Left ventricle myocardium inferior (tissue), 1 donor: ENCODE data around the gene PPARG. TPM values are rescaled to one million over a fixed set of nuclear protein-coding genes. Genes with fewer than 3 reads are reported as not detected.

Source experiments
- DNase-seq: peaks from one replicate; pipeline ENCODE4 v3.0.0-alpha.2; 2020
- H3K27ac ChIP-seq: fragments of 200-600 bp; replicated peaks from 2 replicates; pipeline ENCODE4 v1.8.0; 2021
- H3K27me3 ChIP-seq: fragments of 200-600 bp; 2 replicates; pipeline ENCODE4 v1.8.0; 2021; ENCODE audit warnings: low read depth
- H3K36me3 ChIP-seq: fragments of 200-600 bp; 2 replicates; pipeline ENCODE4 v1.8.0; 2021
- H3K4me1 ChIP-seq: fragments of 200-600 bp; 2 replicates; pipeline ENCODE4 v1.8.0; 2021
- H3K4me3 ChIP-seq: fragments of 200-600 bp; 2 replicates; pipeline ENCODE4 v1.8.0; 2021; ENCODE audit warnings: mild to moderate bottlenecking, moderate library complexity
- H3K9me3 ChIP-seq: fragments of 200-600 bp; replicated peaks from 2 replicates; pipeline ENCODE4 v1.8.0; 2021
- CTCF ChIP-seq: fragments of 200-600 bp; IDR thresholded peaks from 2 replicates; pipeline ENCODE4 v1.8.0; 2021; ENCODE audit warnings: antibody characterized with exemption, mild to moderate bottlenecking, borderline replicate concordance
- intact Hi-C: fragments of 100-400 bp; cut with micrococcal nuclease; formaldehyde crosslinking; loops from one replicate; pipeline ENCODE4 v1.11.0; 2022
- total RNA-seq: library from RNA; stranded (reverse); fragmentation: NEBNext Ultra II Directional; extraction: Animal tissue kit (Norgen Biotek cat#: 25700); gene quantifications from one replicate; pipeline ENCODE4 v1.2.1, GENCODE V29; 2021
- donor health status: DM: no; HTN: yes; CAD: no; lungs with severe emphysema.

The PPARG gene
- total RNA-seq, 1 donor from 2014 or later = 15.6 TPM

- DNase-seq = no peak
- Histone ChIP-seq H3K4me1 (peaks cover 29% of the 10 kb centered on the region), H3K27me3 (no peaks in the 10 kb centered on the region), H3K4me3 (no peak overlapping the region), H3K36me3 (no peaks in the 10 kb centered on the region), H3K9me3 (no peaks in the 10 kb centered on the region), H3K27ac (no peak overlapping the region)
- intact Hi-C loops = no loop called here
- no peak for TF ChIP-seq CTCF
Observed at GRCh38 chr3:12347301-12347700, 58.4 kb downstream of the PPARG start.

- Histone ChIP-seq H3K27me3 (no peaks in the 10 kb centered on the region), H3K9me3 (no peaks in the 10 kb centered on the region), H3K36me3 (no peaks in the 10 kb centered on the region), H3K4me1 (peaks cover 47% of the 10 kb centered on the region), H3K4me3 (peak overlapping the region; percentile 2), H3K27ac (peak overlapping the region; percentile 46)
- TF ChIP-seq CTCF = no peak
- intact Hi-C loops = no loop called here
- no peak for DNase-seq
Observed at GRCh38 chr3:12349895-12350811, 61.3 kb downstream of the PPARG start.

GRCh38 chr3:12351145-12351544 lies 62.3 kb downstream of the PPARG start:
- Histone ChIP-seq H3K27me3 (no peaks in the 10 kb centered on the region), H3K9me3 (no peaks in the 10 kb centered on the region), H3K4me1 (peaks cover 50% of the 10 kb centered on the region), H3K27ac (peak overlapping the region; percentile 46), H3K4me3 (no peak overlapping the region), H3K36me3 (no peaks in the 10 kb centered on the region)
- intact Hi-C loops = no loop called here
- DNase-seq = no peak
- TF ChIP-seq CTCF = no peak

- Histone ChIP-seq H3K36me3 (no peaks in the 10 kb centered on the region), H3K9me3 (no peaks in the 10 kb centered on the region), H3K27me3 (no peaks in the 10 kb centered on the region), H3K4me1 (peaks cover 61% of the 10 kb centered on the region), H3K27ac (no peak overlapping the region), H3K4me3 (no peak overlapping the region)
- no peak for TF ChIP-seq CTCF
- no peak for DNase-seq
- intact Hi-C loops = no loop called here
Observed at GRCh38 chr3:12352253-12352652, 63.4 kb downstream of the PPARG start.

- intact Hi-C loops = no loop called here
- peaks cover 64% of the 10 kb centered on the region for H3K4me1 ChIP-seq
- no peaks in the 10 kb centered on the region for H3K27me3 ChIP-seq
Observed at GRCh38 chr3:12352755-12353154, 63.9 kb downstream of the PPARG start.

More at GRCh38 chr3:12352755-12353154, 63.9 kb downstream of the PPARG start:
- Histone ChIP-seq H3K9me3 (no peaks in the 10 kb centered on the region), H3K4me3 (no peak overlapping the region), H3K36me3 (no peaks in the 10 kb centered on the region), H3K27ac (no peak overlapping the region)
- no peak for TF ChIP-seq CTCF
- no peak for DNase-seq
